NCI-H146 treated with DMSO at 0.1 percent for 48 hours (cell line): ENCODE data around the gene ANKRD36.
A peak's percentile ranks its signal among the peaks of the same experiment; 100 is the strongest.
"Not testable (repeated sequence)": the region's sequence is repeated elsewhere in the genome, so short reads cannot be mapped to it uniquely, and the experiment has no call there.

Experiments
- DNase-seq: peaks from one replicate; lab custom pipeline; 2025; ENCODE audit not compliant: unreplicated experiment; lab: John Stamatoyannopoulos, UW

Gene ANKRD36

DNA sequence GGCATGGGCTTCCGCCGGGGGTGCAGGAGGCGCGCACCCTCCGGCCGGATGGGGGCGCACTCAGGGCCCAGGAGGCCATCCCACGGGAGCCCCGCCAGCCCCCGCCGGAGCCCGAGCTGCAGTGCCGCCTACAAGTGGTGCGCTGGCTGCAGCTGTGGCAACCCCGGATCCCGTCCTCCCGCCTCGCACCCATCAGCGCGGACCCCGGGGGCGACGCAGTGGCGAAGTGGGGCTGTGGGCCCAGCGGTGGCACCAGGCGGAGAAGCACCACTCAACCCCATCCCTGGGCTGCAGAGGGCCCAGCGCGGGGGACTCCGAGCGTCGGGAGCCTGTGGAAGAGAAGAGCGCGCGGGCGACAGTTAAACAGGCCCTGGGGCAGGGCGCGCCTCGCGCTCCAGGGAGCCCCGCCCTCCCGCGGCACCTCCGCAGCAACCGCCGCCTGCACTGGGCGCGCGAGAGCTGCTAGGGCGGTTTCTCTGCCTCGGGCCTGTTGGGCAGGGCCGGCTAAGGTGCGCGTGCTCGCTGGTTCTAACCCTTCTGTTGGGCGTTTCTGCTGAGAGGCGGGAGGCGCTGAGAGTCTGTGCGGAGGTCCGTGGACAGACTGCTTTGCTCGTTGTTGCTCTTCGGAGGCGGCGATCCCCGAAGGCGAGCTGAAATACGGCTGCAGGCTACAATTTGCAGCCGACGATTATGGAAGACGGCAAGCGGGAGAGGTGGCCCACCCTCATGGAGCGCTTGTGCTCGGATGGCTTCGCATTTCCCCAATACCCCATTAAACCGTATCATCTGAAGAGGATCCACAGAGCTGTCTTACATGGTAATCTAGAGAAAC is at the start of gene ANKRD36:
Gene ANKRD36 (plus strand): TSS at position 104 of the 832 bp plus-strand sequence. CDS start 587 bp downstream, at position 691.
- DNase-seq, result not testable (repeated sequence)

- not testable (repeated sequence) for DNase-seq
Measured at GRCh38 chr2:97066030-97066429, 46.9 kb upstream of the ANKRD36 start.

DNA sequence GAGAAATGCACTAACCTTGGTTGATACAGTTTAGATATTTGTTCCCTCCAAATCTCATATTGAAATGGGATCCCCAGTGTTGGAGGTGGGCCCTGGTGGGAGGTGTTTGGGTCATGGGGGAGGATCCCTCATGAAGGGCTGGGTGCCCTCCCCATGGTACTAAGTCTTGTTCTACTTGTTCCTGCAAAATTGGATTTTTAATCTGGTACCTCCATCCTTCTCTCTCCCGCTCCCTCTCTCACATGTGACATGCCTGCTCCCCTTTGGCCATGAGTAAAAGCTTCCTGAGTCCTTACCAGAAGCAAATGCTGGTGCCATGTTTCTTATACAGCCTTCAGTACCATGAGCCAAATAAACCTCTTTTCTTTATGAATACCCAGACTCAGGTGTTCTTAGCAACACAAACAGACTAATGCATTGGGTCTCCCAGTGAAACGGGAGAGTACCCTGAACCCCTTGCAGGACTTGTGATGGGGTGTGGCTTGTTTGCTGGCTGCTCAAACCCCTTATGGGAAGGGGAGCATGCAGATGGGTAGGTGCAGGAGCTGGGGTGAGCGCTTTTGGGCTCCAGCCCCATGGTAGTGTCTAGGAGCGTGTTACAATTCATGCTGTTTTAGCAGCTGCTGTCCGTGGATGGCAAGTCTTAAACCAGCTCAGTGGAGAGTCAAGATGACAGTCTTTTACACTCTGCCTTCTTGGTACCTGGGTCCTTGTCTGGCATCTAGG is 45.5 kb upstream of the ANKRD36 start:
- DNase-seq, result no peak

GRCh38 chr2:97068074-97068473 is 44.9 kb upstream of the ANKRD36 start:
- no peak for DNase-seq

- not testable (repeated sequence) for DNase-seq
Measured at GRCh38 chr2:97068722-97069121, 44.2 kb upstream of the ANKRD36 start.

DNA sequence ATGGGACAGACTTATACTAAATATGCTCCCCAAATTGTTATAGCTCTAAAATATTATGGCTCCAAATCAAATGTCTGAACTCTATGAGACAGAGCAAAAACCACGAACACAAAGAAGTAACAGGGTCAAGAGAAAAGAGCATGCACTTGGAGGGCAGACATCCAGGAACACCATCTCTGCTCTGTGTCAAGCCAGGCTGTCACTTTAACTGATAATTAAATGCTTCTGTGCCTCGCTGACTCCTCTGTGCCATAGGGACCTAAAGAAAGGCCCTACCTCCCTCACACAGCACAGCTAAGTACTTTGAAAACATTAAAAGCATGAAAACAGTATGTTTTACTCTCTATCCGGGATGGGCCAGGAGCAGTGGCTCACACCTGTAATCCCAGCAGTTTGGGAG is 42.0 kb upstream of the ANKRD36 start:
- not testable (repeated sequence) for DNase-seq

DNA sequence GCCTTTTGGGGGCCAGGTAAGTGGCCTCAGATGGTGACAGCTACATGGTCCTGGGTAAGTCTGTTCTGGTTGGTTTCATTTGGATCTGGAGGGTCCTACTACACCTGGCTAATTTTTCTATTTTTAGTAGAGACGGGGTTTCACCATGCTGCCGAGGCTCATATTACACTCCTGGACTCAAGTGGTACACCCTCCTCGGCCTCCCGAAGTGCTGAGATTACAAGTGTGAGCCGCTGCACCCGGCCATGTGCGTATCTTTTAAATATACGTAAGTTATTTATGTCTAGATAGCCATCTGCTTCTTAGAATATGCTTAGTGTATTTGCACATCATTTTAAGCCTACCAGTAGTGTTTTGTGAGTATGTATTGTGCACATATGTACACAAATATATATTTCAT is 35.7 kb upstream of the ANKRD36 start:
- DNase-seq, result not testable (repeated sequence)

GRCh38 chr2:97080855-97081254 is 32.1 kb upstream of the ANKRD36 start:
- DNase-seq, result not testable (repeated sequence)

GRCh38 chr2:97082206-97082605 is 30.7 kb upstream of the ANKRD36 start:
- not testable (repeated sequence) for DNase-seq

GRCh38 chr2:97083516-97083915 is 29.4 kb upstream of the ANKRD36 start:
- DNase-seq, result not testable (repeated sequence)

GRCh38 chr2:97085093-97085492 is 27.9 kb upstream of the ANKRD36 start:
- not testable (repeated sequence) for DNase-seq

DNA sequence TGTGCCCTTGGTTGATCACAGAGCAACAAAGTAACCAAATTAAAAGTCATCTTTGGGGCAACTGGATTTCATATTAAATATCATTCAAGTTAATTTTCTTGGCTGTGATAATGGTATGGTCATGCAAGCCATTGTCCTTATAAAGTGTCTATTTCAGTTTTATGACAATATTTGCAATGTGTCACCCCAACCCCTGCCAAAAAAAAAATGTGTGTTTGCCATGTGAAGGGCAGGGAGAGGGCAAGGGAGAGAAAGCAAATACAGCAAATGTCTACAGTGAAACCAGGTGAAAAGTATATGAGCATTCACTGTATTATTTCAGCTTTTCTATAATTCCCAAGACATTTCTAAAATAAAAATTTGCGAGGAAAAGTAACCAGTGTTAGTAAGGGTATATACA is 24.2 kb upstream of the ANKRD36 start:
- not testable (repeated sequence) for DNase-seq

- not testable (repeated sequence) for DNase-seq
Measured at GRCh38 chr2:97092946-97093345, 20.0 kb upstream of the ANKRD36 start.

DNA sequence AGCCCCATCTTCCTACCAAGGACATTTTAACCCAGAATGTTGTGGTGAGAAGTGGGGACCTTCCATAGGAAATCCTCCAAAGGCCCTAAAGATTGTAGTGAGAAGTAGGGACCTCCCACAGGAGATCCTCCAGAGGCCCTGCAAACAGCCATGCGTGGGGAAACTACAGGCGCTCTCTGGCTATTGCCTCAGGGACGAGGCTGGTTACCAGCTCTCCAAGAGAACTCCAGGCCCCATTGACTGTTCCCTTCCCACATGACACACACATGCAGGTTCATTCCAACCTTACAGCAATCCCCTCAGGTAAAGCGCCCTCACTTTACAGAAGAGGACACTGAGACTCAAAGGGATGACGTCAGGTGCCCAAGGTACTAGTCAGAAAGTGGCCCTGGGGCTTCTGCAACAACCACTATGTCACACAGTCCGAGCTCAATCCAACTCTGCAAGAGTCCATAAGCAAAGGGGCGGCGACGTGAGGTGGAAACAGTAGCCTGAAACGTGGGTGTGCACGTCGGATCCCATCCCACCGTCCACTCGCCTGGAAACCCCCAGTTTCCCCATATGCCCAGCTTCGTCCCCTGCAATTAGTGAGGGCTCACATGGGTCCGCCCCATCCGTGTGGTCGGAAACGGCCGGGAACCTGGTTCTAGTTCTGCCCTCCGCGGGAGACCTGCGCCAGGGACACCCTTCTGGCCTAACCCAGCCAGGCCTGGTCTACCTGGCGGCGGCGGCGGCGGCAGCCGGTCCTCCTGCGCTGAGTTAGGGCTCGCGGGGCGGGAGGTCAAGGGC is 18.8 kb upstream of the ANKRD36 start:
- DNase-seq, result not testable (repeated sequence)

GRCh38 chr2:97094772-97095611 is 18.0 kb upstream of the ANKRD36 start, which contains the start of gene FAHD2B:
FAHD2B (minus strand) TSS chr2:97094882; CDS start chr2:97091706, 3,176 bp downstream.
- peak; percentile 0 for DNase-seq

GRCh38 chr2:97095661-97096060 is 17.3 kb upstream of the ANKRD36 start:
- DNase-seq, result no peak

- DNase-seq, result not testable (repeated sequence)
Measured at GRCh38 chr2:97098786-97099372, 14.1 kb upstream of the ANKRD36 start.

GRCh38 chr2:97106878-97107277 is 6.1 kb upstream of the ANKRD36 start:
- not testable (repeated sequence) for DNase-seq

DNA sequence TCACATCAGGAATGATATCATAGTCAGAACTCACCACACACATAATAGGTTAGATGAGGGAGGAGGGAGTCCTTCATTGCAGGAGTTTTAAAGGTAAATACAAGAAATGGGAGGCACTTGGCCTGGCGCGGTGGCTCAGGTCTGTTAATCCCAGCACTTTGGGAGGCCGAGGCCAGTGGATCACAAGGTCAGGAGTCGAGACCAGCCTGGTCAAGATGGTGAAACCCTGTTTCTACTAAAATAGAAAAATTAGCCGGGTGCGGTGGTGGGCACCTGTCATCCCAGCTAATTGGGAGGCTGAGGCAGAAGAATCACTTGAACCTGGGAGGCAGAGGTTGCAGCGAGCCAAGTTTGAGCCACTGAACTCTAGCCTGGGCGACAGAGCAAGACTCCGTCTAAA is 1.7 kb upstream of the ANKRD36 start:
- DNase-seq, result not testable (repeated sequence)
